GM13976 (cell line): Measurements from ENCODE around the gene TNRC6C.

ENCODE experiments used
- DNase-seq: peaks from one replicate; pipeline ENCODE4 v3.0.0; 2012; ENCODE audit warnings: low spot score
- in situ Hi-C: fragments of 300-500 bp; cut with MboI; formaldehyde crosslinking; loops from one replicate; pipeline ENCODE4 v1.12.0; 2022; ENCODE audit warnings: low sequenced_read_pairs, mixed read lengths, inconsistent platforms; ENCODE audit not compliant: unreplicated experiment
- TF ChIP-seq, protein P1 (sequence below): IDR thresholded peaks from 2 replicates; pipeline ENCODE4 v1.5.1; 2012; ENCODE audit warnings: borderline replicate concordance, mild to moderate bottlenecking; ENCODE audit not compliant: insufficient read depth; ENCODE audit errors: extremely low read depth, missing control alignments, control extremely low read depth

Gene TNRC6C

DNA sequence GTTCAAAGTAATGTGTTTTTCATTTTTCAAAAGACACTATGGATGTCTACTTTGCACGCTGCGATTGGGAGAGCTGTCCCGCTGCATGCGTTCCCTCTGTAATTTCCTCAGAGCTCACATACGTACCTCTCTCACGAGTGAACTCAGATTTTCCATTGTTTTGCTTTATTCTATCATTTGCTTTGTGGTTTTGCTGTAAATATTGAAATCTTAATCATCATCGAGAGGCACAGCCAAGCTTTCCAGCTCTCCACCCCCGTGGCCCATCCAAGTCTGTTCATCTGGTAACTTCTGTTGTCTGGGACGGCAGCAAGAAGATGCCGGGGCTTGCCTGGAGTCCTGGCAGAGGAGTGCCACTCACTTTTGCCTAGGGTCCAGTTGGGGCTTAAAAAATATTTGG lies 149.0 kb downstream of the TNRC6C start:
- TF ChIP-seq, protein P1, sequence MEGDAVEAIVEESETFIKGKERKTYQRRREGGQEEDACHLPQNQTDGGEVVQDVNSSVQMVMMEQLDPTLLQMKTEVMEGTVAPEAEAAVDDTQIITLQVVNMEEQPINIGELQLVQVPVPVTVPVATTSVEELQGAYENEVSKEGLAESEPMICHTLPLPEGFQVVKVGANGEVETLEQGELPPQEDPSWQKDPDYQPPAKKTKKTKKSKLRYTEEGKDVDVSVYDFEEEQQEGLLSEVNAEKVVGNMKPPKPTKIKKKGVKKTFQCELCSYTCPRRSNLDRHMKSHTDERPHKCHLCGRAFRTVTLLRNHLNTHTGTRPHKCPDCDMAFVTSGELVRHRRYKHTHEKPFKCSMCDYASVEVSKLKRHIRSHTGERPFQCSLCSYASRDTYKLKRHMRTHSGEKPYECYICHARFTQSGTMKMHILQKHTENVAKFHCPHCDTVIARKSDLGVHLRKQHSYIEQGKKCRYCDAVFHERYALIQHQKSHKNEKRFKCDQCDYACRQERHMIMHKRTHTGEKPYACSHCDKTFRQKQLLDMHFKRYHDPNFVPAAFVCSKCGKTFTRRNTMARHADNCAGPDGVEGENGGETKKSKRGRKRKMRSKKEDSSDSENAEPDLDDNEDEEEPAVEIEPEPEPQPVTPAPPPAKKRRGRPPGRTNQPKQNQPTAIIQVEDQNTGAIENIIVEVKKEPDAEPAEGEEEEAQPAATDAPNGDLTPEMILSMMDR, result no peak
- no peak for DNase-seq
- in situ Hi-C loops, result no loop called here

DNA sequence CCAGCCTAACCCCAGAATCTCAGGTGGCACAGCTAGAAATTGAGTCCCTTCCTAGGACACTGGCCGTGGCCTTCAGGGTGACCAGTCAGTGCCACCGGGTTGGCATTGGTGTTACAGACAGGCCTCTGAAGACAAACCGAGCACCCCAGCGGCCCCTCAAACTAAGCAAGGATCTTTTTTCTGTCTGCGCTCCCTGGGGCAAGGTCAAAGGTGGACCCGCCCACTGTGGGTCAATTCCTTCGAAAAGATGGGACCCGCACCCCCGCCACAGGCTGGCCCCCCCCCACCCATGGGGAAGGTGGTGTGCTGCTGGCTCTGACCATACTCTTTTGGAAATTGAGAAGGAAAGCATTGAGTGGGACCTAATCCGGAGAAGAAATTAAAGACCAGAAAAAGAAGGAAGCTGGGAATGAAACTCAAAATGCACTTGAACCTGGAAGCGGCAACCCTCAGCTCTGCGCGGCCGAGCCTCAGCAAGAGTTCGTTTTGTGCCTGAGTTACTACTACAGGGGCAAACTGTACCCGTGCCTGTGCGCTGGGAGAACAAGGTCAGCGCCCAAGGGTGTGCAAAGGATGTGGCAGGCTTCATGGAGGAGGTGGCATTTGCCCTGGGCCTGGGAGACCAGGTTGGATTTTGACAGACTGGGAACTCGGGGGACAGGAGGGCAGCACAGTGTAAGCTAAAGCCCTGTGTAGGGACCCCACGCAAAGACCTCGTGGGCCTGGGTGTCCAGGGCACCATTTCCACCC lies 149.6 kb downstream of the TNRC6C start:
- in situ Hi-C loops, result no loop called here
- TF ChIP-seq, protein P1, result no peak
- DNase-seq, result no peak

DNA sequence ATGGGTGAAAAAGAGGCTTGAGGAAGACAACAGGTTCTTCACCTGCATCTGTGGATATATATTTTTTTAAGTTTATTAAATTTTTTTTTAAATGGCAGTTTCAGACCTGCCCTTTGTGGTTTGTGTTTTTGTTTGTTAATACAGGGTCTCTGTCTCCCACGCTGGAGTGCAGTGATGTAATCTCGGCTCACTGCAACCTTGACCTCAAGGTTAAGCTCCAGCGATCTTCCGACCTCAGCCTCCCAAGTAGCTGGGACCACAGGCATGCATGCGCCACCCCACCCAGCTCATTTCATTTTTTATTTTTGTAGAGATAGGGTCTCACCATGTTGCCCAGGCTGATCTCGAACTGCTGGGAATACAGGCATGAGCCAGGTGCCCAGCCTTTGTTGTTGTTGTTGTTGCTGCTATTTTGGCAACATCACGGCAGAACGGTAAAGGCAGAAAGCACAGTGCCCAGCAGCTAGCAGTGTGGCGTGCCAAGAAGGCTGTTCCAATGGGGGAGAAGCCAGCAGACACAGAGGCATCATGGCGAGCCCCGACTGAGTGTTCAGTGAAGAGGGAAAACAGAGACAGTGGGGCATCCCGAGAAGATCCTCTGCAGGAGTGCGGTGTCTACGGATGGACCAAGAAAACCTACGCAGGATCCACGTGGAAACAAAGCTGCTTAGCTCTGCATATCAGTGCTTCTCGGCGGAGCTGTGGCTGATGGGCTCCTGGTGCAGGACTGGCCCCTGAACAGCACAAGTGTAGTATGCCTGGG lies 150.4 kb downstream of the TNRC6C start:
- TF ChIP-seq, protein P1, result no peak
- in situ Hi-C loops, result no loop called here
- DNase-seq, result no peak

DNA sequence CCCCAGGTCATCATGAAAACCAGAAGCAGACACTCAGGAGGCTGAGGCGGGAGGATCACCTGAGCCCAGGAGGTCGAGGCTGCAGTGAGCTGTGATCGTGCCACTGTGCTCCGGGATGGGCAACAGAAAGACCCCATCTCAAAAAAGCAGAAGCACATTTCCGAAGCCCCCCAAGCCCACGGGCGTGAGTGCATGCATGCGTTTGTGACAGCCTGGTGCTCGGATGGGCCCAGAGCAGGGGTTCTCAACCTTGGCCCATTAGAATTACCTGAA lies 150.9 kb downstream of the TNRC6C start:
- no peak for DNase-seq
- in situ Hi-C loops, result no loop called here
- TF ChIP-seq, protein P1, result no peak

DNA sequence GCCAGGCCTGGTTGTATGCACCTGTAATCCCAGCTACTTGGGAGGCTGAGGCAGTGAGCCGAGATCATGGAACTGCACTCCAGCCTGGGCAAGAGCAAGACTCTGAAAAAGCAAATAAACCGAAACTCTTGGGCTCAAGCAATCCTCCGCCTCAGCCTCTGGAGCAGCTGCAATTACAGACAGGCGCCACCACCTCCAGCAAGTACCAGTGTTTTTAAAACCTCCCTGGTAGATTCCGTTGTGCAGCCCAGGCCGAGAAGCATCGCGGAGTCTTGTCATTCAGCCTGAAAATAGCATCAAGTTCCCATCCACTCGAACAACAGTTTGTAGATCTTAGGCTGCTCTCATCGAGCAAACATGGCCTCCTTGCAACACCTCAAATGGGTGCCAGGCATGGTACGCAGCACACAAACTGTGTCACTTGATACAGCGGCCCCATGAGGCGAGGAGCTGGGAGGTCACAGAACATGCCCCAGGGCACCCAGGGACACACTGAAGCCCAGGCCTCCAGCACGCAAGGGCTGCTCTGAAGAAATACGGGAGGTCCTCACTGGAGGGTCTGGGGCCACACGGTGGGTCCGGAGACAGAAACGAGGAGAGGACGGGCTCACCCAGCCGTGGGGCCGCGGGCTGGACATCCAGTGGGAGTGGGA lies 152.0 kb downstream of the TNRC6C start:
- in situ Hi-C loops, result no loop called here
- TF ChIP-seq, protein P1, result no peak
- DNase-seq, result no peak

DNA sequence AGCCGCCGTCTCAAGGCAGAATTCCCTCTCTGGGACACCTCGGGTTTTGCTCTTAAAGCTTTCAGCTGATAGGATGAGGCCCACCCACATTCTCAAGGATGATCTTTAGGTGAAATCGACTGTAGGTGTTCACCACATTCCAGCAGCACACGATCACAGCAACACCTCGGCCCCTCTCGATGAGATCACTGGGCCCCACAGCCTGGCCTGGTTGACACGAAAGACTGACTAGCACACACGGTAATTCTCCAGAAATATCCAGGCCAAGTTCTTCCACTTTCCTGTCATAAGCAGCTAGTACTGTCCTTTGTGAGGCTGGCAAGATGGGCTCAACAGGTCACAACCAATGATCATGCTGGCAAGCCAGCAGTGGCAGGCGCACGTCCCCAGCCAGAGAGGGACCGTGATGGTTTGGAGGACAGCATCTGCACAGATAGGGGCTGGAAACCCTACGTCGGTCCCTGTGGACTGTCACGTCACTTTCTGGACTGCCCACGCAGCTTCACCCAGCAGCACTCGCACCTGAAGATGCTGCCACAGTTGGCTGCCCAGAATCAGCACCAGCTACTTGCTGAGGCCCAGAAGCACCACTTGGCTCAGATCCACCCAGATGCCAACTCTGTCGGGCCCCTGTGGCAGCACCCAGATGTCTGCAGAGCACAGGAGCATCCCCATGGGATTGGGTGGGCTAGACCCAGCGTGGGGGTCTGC lies 152.7 kb downstream of the TNRC6C start:
- TF ChIP-seq, protein P1, result no peak
- in situ Hi-C loops, result no loop called here
- DNase-seq, result no peak
